Medulla oblongata (tissue), 1 donor: ENCODE data around the gene CENPB.
"Not testable (repeated sequence)": the region's sequence is repeated elsewhere in the genome, so short reads cannot be mapped to it uniquely, and the experiment has no call there.

Experiments used
- DNase-seq: peaks from one replicate; pipeline ENCODE4 v3.0.0-alpha.2; 2015; ENCODE audit errors: extremely low spot score

Gene CENPB

GRCh38 chr20:3811467-3812258 is 25.1 kb upstream of the CENPB start:
- DNase-seq: peak; percentile 98

DNA sequence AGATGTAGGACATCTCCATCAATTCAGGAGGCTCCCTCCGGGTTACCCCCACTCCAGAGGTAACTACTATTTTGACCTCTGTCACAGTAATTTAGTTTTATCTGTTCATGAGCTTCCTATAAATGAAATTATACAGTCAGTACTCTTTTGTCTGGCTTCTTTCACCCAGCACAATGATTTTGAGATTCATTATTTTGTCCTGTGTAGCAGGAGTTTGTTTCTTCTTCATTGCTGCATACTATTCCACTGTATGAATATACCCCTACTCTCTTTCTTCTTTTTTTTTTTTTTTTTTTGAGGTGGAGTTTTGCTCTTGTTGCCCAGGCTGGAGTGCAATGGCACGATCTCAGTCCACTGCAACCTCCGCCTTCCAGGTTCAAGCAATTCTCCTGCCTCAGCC is 22.0 kb upstream of the CENPB start:
- DNase-seq: no peak

- DNase-seq: no peak
Observed at GRCh38 chr20:3804781-3805180, 18.2 kb upstream of the CENPB start.

DNA sequence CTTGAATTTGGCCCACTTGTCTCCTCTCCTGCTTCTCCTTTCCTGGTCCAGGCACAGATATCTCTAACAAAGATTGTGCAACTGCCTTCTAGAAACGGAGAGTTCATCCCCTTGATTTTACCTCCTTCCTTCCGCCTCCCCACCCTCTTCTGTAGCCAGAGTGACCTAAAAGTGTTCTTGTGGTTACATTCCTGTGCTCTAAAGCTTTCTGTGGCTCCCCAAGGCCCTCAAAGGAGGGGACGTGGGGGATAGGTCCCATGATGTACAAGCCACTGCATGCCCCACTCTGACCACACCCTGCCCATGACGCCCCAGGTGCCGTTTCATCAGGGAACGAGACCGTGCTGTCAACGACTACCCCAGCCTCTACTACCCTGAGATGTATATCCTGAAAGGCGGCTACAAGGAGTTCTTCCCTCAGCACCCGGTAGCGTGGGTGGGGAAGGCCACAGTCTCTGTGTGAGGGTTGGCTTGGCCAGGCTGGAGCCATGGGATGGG is 17.8 kb upstream of the CENPB start:
- DNase-seq: no peak

GRCh38 chr20:3803854-3804253 is 17.3 kb upstream of the CENPB start:
- DNase-seq: no peak

GRCh38 chr20:3803289-3803688 is 16.7 kb upstream of the CENPB start:
- DNase-seq: no peak

DNA sequence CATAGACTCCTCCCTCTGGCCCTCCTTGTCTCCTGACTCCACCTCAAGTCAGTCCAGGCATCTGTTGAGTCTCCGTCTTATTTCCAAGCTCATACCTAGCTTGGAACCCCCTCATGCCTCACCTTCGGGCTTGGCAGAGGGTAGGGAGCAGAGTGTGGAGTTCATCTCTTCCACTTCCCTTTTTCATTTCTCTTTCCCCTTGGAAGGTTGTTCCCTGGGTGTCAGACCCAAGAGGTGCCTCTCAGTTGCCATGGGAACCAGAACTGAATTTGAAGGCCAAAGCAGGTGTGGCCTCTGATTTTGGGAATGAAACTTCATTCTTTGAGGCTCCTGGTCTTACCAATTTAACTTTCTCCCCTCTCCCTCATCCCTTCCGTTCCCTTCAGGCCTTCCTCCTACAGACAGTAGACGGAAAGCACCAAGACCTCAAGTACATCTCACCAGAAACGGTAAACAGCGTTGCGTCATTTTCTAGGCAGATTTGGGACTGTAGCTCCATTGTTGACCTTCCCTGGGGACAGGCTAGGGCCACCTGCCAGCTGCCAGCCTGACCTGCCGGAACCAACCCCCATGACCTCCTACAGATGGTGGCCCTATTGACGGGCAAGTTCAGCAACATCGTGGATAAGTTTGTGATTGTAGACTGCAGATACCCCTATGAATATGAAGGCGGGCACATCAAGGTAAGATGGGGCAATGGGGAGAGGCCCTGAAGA is 16.1 kb upstream of the CENPB start:
- no peak for DNase-seq

GRCh38 chr20:3801846-3802245 is 15.3 kb upstream of the CENPB start:
- DNase-seq: no peak

DNA sequence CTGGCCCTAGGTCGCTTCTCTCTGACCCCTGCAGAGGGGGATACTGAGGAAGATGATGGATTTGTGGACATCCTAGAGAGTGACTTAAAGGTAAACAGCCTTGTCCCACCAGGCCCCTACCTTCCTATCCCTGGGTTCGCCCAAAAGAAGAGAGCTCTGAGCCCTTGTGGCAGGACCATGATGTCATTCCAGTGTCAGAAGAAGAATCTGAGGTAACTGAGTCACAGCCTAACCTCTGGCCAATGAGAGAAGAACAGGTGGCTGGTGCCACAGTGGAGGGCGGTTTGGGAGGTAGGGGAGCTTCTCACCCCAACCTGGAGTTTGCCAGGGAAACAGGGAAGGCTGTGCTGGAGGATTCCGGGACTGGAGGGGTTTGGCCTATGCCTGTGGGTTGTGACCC is 14.8 kb upstream of the CENPB start:
- no peak for DNase-seq

DNA sequence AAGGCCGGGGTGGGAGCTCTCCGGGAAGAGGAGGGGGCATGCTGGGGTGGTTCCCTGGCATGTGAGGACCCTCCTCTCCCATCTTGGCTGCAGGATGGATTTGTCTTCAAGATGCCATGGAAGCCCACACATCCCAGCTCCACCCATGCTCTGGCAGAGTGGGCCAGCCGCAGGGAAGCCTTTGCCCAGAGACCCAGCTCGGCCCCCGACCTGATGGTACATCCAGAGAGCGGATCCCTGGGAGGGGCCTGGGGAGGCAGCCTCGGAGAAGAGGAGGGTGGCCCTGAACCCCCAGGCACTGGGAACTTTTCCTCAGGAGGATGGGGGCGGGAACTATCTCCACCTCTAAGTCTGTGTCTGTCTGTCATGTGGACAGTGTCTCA is 14.3 kb upstream of the CENPB start:
- no peak for DNase-seq

DNA sequence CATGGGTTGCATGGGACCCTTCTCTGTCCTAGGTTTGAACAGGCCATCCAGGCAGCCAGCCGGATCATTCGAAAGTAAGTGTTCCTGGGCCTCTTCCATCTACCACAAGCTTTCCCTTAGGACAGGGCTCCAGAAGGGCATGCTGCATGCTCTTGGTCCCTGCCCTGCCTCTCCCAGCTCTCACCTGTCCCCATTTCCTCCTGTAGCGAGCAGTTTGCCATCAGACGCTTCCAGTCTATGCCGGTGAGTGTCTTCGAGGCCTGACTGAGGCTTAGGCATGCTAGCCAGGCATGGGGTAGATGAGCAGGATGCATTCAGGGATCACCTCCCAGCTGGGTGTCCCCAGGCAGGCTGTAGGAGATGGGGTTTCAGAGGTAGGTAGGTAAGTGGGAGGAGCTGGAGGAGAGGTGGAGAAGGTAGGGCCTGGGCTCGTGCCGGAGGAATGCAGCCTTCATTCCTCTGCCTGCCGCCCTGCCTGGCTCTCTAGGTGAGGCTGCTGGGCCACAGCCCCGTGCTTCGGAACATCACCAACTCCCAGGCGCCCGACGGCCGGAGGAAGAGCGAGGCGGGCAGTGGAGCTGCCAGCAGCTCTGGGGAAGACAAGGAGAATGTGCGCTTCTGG is 13.8 kb upstream of the CENPB start:
- DNase-seq: no peak

- DNase-seq: no peak
Observed at GRCh38 chr20:3798908-3799248, 12.3 kb upstream of the CENPB start.

GRCh38 chr20:3798373-3798768 is 11.8 kb upstream of the CENPB start:
- no peak for DNase-seq

GRCh38 chr20:3797592-3798372 is 11.2 kb upstream of the CENPB start:
- DNase-seq: no peak

- DNase-seq: no peak
Observed at GRCh38 chr20:3797226-3797545, 10.6 kb upstream of the CENPB start.

DNA sequence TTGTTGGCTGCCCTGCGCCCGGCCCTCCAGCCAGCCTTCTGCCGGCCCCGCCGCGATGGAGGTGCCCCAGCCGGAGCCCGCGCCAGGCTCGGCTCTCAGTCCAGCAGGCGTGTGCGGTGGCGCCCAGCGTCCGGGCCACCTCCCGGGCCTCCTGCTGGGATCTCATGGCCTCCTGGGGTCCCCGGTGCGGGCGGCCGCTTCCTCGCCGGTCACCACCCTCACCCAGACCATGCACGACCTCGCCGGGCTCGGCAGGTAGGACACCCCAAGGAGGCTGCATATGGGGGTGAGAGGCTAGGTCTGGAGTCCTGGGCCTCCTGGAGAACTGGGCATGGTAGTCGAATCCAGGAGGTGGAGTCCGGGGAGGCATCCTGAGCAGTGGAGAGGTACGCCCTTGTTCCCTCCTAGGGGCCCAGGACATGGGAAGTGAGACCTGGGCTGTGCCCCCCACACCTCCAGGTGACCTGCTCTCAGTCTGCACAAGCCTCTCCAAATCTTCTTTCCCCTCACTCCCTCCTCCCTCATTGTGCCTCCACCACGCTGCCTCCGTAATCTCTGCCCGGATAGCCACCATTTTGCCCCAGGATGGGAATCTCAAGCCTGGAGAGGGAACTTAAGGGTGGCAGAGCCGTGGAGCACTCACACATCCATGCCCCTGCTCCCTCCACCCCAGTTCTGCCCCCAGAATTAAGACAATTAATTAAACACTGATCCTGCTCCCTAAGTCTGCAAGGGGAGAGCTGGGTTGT is 10.1 kb upstream of the CENPB start:
- no peak for DNase-seq

DNA sequence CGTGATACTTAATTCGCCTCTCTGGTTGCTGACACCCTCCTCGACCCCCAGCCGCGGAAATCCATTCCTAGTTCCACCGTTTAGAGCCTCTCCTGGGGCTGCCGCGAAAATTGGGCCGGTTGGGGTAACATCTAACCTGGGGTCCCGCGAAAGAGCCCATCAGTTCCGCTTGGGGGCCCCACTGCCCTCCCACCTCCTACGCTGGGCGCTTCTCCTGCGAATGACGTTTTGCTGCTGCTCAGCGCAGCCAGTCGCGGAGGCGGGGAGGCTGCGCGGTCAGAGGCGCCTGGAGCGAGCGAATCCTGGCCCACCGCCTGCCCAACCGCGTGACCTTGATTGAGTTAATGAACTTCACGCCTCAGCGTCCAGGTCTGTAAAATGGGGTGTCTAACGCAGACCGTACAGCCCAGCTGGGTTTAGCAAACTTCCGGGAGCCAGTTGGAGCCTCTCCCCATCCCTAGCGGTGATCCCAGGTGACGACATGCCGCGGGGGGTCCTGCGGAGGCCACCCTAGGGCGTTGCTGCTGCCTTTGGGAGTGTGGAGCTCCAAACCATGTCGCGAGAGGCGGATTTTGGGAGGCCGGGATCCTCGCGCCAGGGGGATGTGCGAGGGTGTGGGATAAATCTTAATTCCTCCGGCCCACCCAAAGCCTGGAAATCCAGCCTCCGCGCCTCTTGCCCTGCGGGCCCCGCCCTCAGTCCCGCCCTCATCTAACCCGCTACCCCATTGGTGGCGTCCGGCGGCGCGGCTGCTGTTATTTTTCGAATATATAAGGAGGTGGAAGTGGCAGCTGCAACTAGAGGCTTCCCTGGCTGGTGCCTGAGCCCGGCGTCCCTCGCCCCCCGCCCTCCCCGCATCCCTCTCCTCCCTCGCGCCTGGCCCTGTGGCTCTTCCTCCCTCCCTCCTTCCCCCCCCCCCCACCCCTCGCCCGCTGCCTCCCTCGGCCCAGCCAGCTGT is 9.2 kb upstream of the CENPB start, which contains the start of gene CDC25B:
TSS of gene CDC25B (plus strand) at position 800 of the 958 bp plus-strand sequence. CDS start 222 bp downstream, outside the sequence.
- peak; percentile 93 for DNase-seq

DNA sequence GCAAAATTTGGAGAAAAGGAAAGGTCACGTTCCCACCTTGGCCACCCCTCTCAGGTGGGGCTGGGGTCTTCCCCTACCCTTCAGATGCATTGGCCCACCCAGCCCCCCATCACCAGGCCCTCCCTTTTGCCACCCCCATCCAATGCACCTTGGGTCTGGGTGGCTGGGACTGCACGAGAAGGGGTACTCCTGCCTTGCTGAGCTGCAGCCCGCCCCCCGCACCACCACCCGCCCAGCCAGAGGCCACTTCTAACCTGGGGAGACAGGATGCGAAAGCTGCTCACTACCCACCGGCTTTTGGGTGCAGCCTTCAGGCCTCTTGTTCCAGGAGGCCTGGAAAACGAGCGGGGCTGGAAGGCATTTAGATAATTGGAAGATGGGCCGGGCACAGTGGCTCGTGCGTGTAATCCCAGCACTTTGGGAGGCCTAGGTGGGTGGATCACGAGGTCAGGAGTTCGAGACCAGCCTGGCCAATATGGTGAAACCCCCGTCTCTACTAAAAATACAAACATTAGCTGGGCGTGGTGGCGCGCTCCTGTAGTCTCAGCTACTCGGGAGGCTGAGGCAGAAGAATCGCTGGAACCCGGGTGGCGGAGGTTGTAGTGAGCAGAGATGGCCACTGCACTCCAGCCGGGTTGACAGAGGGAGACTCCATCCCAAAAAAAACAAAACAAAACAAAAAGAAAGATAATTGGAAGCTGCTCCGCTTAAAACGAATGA is 8.3 kb upstream of the CENPB start:
- DNase-seq: no peak

DNA sequence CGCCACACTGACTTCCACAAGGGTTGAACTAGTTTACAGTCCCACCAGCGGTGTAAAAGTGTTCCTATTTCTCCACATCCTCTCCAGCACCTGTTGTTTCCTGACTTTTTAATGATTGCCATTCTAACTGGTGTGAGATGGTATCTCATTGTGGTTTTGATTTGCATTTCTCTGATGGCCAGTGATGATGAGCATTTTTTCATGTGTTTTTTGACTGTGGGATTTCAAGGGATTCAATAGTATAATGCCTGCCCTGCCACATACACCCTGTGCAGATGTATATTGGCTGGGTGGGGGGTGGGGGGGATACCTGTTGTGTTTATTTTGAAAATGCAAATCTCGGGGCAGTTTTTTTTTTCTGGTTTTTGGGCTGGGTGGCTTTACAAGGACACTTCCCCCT is 7.6 kb upstream of the CENPB start:
- not testable (repeated sequence) for DNase-seq

GRCh38 chr20:3789201-3789600 is 2.7 kb upstream of the CENPB start:
- DNase-seq: not testable (repeated sequence)
